Psoas muscle (tissue), 8 donors: Measurements from ENCODE around the gene CLTB. TPM values are rescaled to one million over a fixed set of nuclear protein-coding genes. Genes with fewer than 3 reads are reported as not detected.

Experiments used
- ATAC-seq, 4 donors: fragments of 200-7000 bp; cut with Tn5 transposase; one replicate each; pipeline ENCODE4 v1.9.1; 2020; ENCODE audit warnings: moderate library complexity in 3 of 4, mild to moderate bottlenecking in 2 of 4
- DNase-seq, 2 donors: peaks; one replicate each; pipeline ENCODE4 v3.0.0-alpha.2; 2020
- H3K27ac ChIP-seq: fragments of 200-600 bp; one replicate; pipeline ENCODE4 v1.8.0; 2022
- H3K27me3 ChIP-seq, 3 donors: fragments of 200-600 bp in 1 of 3; one replicate each; pipeline versions ENCODE4 v1.6.1 to v1.8.0; 2013 to 2022; ENCODE audit warnings: low read length in 2 of 3, mild to moderate bottlenecking in 2 of 3, moderate library complexity in 1 of 3; ENCODE audit not compliant: insufficient read depth in 3 of 3
- H3K36me3 ChIP-seq, 2 donors: fragments of 200-600 bp in 1 of 2; one replicate each; pipeline versions ENCODE4 v1.6.1 to v1.8.0; 2013 to 2022; ENCODE audit warnings: low read depth in 1 of 2, mild to moderate bottlenecking in 1 of 2, moderate library complexity in 1 of 2; ENCODE audit not compliant: insufficient read depth in 1 of 2
- H3K4me1 ChIP-seq: fragments of 200-600 bp; one replicate; pipeline ENCODE4 v1.8.0; 2022
- H3K4me3 ChIP-seq: fragments of 200-600 bp; one replicate; pipeline ENCODE4 v1.8.0; 2022; ENCODE audit warnings: mild to moderate bottlenecking
- H3K9me3 ChIP-seq: fragments of 200-600 bp; one replicate; pipeline ENCODE4 v1.8.0; 2022
- CTCF ChIP-seq: fragments of 200-600 bp; IDR thresholded peaks from one replicate; pipeline ENCODE4 v1.8.0; 2022; ENCODE audit warnings: antibody characterized with exemption
- WGBS, 3 donors: extraction: QIAGEN DNeasy Blood & Tissue Kit; methylation state at CpG; one replicate each; pipeline versions ENCODE4 v1.1.6 to v1.1.7; 2013; 5-methylcytosine and 5-hydroxymethylcytosine counted together
- intact Hi-C, 2 donors: fragments of 100-400 bp; cut with DNase I; formaldehyde crosslinking; loops; one replicate each; pipeline versions ENCODE4 v1.11.0 to v1.14.2; 2022
- polyA plus RNA-seq, 3 donors: library from polyadenylated mRNA; stranded (reverse); fragments of 200-250 nt; gene quantifications; one replicate each; pipeline ENCODE4 v1.2.3, GENCODE V29; 2013
- total RNA-seq, 4 donors: library from RNA; stranded (reverse); fragmentation: NEBNext Ultra II Directional in 2 of 4; extraction: Animal tissue kit (Norgen Biotek cat#: 25700) in 2 of 4; gene quantifications; one replicate each; pipeline versions ENCODE4 v1.2.1 to v1.2.4, GENCODE V29; 2021 to 2023
- donor health status: healthy with polysubstance abuse.
- donor health status: DM: no; HTN: no; CAD: no; lungs with moderate emphysema.
- donor health status: Bipolar disorder and iron deficiency.
- donor health status: healthy.
- donor health status: DM: yes; HTN: yes; CAD: no.
- donor health status: DM: no; HTN: no; CAD: no.
- donor health status: DM: no; HTN: no; CAD: no.
- donor health status: DM: yes; HTN: yes; CAD: no.

Gene CLTB
- total and polyA plus RNA-seq, 7 donors: 162 to 413 (median 223) TPM

- 70 to 78% (median 76%) methylated on average over 15 of the region's 15 CpGs for WGBS, 3 donors
- peaks cover 7 to 51% of the 10 kb centered on the region in 2 donors for H3K36me3 ChIP-seq
These were observed 33.0 kb downstream of the CLTB start for GRCh38 chr5:176383248-176383905.

GRCh38 chr5:176382721-176383120, 33.6 kb downstream of the CLTB start:
- H3K9me3 ChIP-seq: no peaks in the 10 kb centered on the region
- DNase-seq (no peak), ATAC-seq (no peak)
- TF ChIP-seq CTCF: no peak
- 81 to 88% (median 82%) methylated on average over 3 of the region's 3 CpGs for WGBS, 3 donors
- H3K27me3 ChIP-seq: no peaks in the 10 kb centered on the region
- H3K27ac ChIP-seq: peak overlapping the region; percentile 93
- peaks cover 55% of the 10 kb centered on the region for H3K4me1 ChIP-seq
- peaks cover 7 to 51% of the 10 kb centered on the region in 2 donors for H3K36me3 ChIP-seq
- H3K4me3 ChIP-seq: no peak overlapping the region
- intact Hi-C loops: no loop called here

More at GRCh38 chr5:176383248-176383905, 33.0 kb downstream of the CLTB start:
- DNase-seq: no peak
- peak overlapping the region; percentile 93 for H3K27ac ChIP-seq
- peaks cover 55% of the 10 kb centered on the region for H3K4me1 ChIP-seq
- intact Hi-C loops: no loop called here
- no peaks in the 10 kb centered on the region for H3K9me3 ChIP-seq
- TF ChIP-seq CTCF: no peak
- no peaks in the 10 kb centered on the region for H3K27me3 ChIP-seq
- ATAC-seq: no peak
- H3K4me3 ChIP-seq: no peak overlapping the region

GRCh38 chr5:176381979-176382378, 34.4 kb downstream of the CLTB start:
- H3K4me3 ChIP-seq: no peak overlapping the region
- no peaks in the 10 kb centered on the region for H3K27me3 ChIP-seq
- WGBS, 3 donors: 37 to 55% (median 45%) methylated on average over 3 of the region's 3 CpGs
- intact Hi-C loops: no loop called here
- ATAC-seq (peak; percentile 74 to 84 (median 78)), DNase-seq (no peak)
- peaks cover 48% of the 10 kb centered on the region for H3K4me1 ChIP-seq
- no peaks in the 10 kb centered on the region for H3K9me3 ChIP-seq
- peak overlapping the region; percentile 93 for H3K27ac ChIP-seq
- peaks cover 7 to 51% of the 10 kb centered on the region in 2 donors for H3K36me3 ChIP-seq
- no peak for TF ChIP-seq CTCF

- H3K27ac ChIP-seq: peak overlapping the region; percentile 93
These were observed 34.9 kb downstream of the CLTB start for GRCh38 chr5:176381423-176381822.

More at GRCh38 chr5:176381423-176381822, 34.9 kb downstream of the CLTB start:
- TF ChIP-seq CTCF: no peak
- intact Hi-C loops: no loop called here
- H3K9me3 ChIP-seq: no peaks in the 10 kb centered on the region
- H3K36me3 ChIP-seq: peaks cover 7 to 46% of the 10 kb centered on the region in 2 donors
- DNase-seq (peak in 1 of 2 donors; percentile 70), ATAC-seq (peak; percentile 86 to 94 (median 92))
- WGBS, 3 donors: 25 to 43% (median 30%) methylated on average over 3 of the region's 3 CpGs
- peaks cover 42% of the 10 kb centered on the region for H3K4me1 ChIP-seq
- H3K4me3 ChIP-seq: peak overlapping the region; percentile 16
- H3K27me3 ChIP-seq: no peaks in the 10 kb centered on the region
